Activated T-helper 17 cell treated with anti-CD3 and anti-CD28 coated beads, Interleukin-2, amount 50 U/mL, for 72 hours (primary cell): Measurements from ENCODE around the gene FSTL4. TPM values are rescaled to one million over a fixed set of nuclear protein-coding genes. Genes with fewer than 3 reads are reported as not detected.

Experiments
- ATAC-seq: fragments of 150-1000 bp; cut with Tn5 transposase; replicated peaks from 2 replicates; pipeline ENCODE4 v1.10.0; 2021; ENCODE audit warnings: mild to moderate bottlenecking, moderate library complexity
- H3K27ac Mint-ChIP-seq: one replicate; pipeline ENCODE4 v1.8.0; 2022; ENCODE audit warnings: mixed read lengths
- H3K27me3 Mint-ChIP-seq: one replicate; pipeline ENCODE4 v1.8.0; 2022; ENCODE audit warnings: mixed read lengths
- H3K36me3 Mint-ChIP-seq: one replicate; pipeline ENCODE4 v1.8.0; 2022; ENCODE audit warnings: low read depth, mild to moderate bottlenecking, mixed read lengths
- H3K4me1 Mint-ChIP-seq: one replicate; pipeline ENCODE4 v1.8.0; 2022; ENCODE audit warnings: mixed read lengths
- H3K4me3 Mint-ChIP-seq: one replicate; pipeline ENCODE4 v1.8.0; 2022; ENCODE audit warnings: mild to moderate bottlenecking, mixed read lengths
- H3K9me3 Mint-ChIP-seq: one replicate; pipeline ENCODE4 v1.8.0; 2022; ENCODE audit warnings: mixed read lengths
- total RNA-seq, 2 donors: library from RNA; stranded (reverse); gene quantifications; one replicate each; pipeline ENCODE4 v1.2.3, GENCODE V29; 2022

The FSTL4 gene
- total RNA-seq, 2 donors from 2014 or later: 0.24 TPM; not detected in 1

- Mint-ChIP-seq H3K27ac (no peak overlapping the region), H3K36me3 (no peaks in the 10 kb centered on the region), H3K9me3 (no peaks in the 10 kb centered on the region), H3K4me3 (no peak overlapping the region), H3K4me1 (no peaks in the 10 kb centered on the region), H3K27me3 (peaks cover 33% of the 10 kb centered on the region)
- ATAC-seq: peak; percentile 84
Observed at GRCh38 chr5:133635051-133635450, 22.7 kb upstream of the FSTL4 start.

- Mint-ChIP-seq H3K4me1 (no peaks in the 10 kb centered on the region), H3K27me3 (peaks cover 42% of the 10 kb centered on the region), H3K4me3 (no peak overlapping the region), H3K27ac (no peak overlapping the region), H3K36me3 (no peaks in the 10 kb centered on the region), H3K9me3 (peaks cover 4% of the 10 kb centered on the region)
- ATAC-seq: peak; percentile 99
Observed at GRCh38 chr5:133627180-133627579, 14.8 kb upstream of the FSTL4 start.

- no peak overlapping the region for H3K27ac Mint-ChIP-seq
- peaks cover 4% of the 10 kb centered on the region for H3K9me3 Mint-ChIP-seq
- H3K27me3 Mint-ChIP-seq: peaks cover 39% of the 10 kb centered on the region
- H3K4me3 Mint-ChIP-seq: no peak overlapping the region
- H3K36me3 Mint-ChIP-seq: no peaks in the 10 kb centered on the region
- no peak for ATAC-seq
- no peaks in the 10 kb centered on the region for H3K4me1 Mint-ChIP-seq
Observed at GRCh38 chr5:133624316-133624715, 12.0 kb upstream of the FSTL4 start.

- no peak for ATAC-seq
- Mint-ChIP-seq H3K36me3 (no peaks in the 10 kb centered on the region), H3K27me3 (peaks cover 34% of the 10 kb centered on the region), H3K27ac (no peak overlapping the region), H3K4me1 (peaks cover 10% of the 10 kb centered on the region), H3K4me3 (peak overlapping the region; percentile 25), H3K9me3 (no peaks in the 10 kb centered on the region)
Observed at GRCh38 chr5:133618141-133618540, 5.8 kb upstream of the FSTL4 start.

- H3K27me3 Mint-ChIP-seq: peaks cover 44% of the 10 kb centered on the region
- no peak for ATAC-seq
- no peak overlapping the region for H3K4me3 Mint-ChIP-seq
- no peaks in the 10 kb centered on the region for H3K36me3 Mint-ChIP-seq
- no peaks in the 10 kb centered on the region for H3K9me3 Mint-ChIP-seq
- peaks cover 14% of the 10 kb centered on the region for H3K4me1 Mint-ChIP-seq
- H3K27ac Mint-ChIP-seq: no peak overlapping the region
Observed at GRCh38 chr5:133613743-133614142, 1.4 kb upstream of the FSTL4 start.

GRCh38 chr5:133613184-133613583, 843 bp upstream of the FSTL4 start:
- Mint-ChIP-seq H3K27ac (no peak overlapping the region), H3K9me3 (no peaks in the 10 kb centered on the region), H3K27me3 (peaks cover 46% of the 10 kb centered on the region), H3K36me3 (no peaks in the 10 kb centered on the region), H3K4me1 (peaks cover 11% of the 10 kb centered on the region), H3K4me3 (peak overlapping the region; percentile 72)
- no peak for ATAC-seq

GRCh38 chr5:133611357-133612248, 738 bp downstream of the FSTL4 start:
- H3K9me3 Mint-ChIP-seq: no peaks in the 10 kb centered on the region
- H3K36me3 Mint-ChIP-seq: no peaks in the 10 kb centered on the region
- peaks cover 4% of the 10 kb centered on the region for H3K4me1 Mint-ChIP-seq
- H3K27me3 Mint-ChIP-seq: peaks cover 46% of the 10 kb centered on the region
- no peak overlapping the region for H3K27ac Mint-ChIP-seq
- H3K4me3 Mint-ChIP-seq: peak overlapping the region; percentile 53
- ATAC-seq: peak; percentile 24

- Mint-ChIP-seq H3K9me3 (no peaks in the 10 kb centered on the region), H3K36me3 (no peaks in the 10 kb centered on the region), H3K4me1 (peaks cover 4% of the 10 kb centered on the region), H3K27ac (no peak overlapping the region), H3K27me3 (peaks cover 46% of the 10 kb centered on the region), H3K4me3 (peak overlapping the region; percentile 53)
- peak; percentile 76 for ATAC-seq
Observed at GRCh38 chr5:133610489-133611356, 1.6 kb downstream of the FSTL4 start.

GRCh38 chr5:133607451-133607850, 4.9 kb downstream of the FSTL4 start:
- ATAC-seq: no peak
- Mint-ChIP-seq H3K27me3 (peaks cover 31% of the 10 kb centered on the region), H3K27ac (no peak overlapping the region), H3K36me3 (no peaks in the 10 kb centered on the region), H3K4me3 (no peak overlapping the region), H3K4me1 (no peaks in the 10 kb centered on the region), H3K9me3 (no peaks in the 10 kb centered on the region)

GRCh38 chr5:133606835-133607234, 5.5 kb downstream of the FSTL4 start:
- peaks cover 32% of the 10 kb centered on the region for H3K27me3 Mint-ChIP-seq
- no peaks in the 10 kb centered on the region for H3K36me3 Mint-ChIP-seq
- H3K27ac Mint-ChIP-seq: no peak overlapping the region
- no peak overlapping the region for H3K4me3 Mint-ChIP-seq
- ATAC-seq: no peak
- H3K4me1 Mint-ChIP-seq: no peaks in the 10 kb centered on the region
- no peaks in the 10 kb centered on the region for H3K9me3 Mint-ChIP-seq

GRCh38 chr5:133605323-133605722, 7.0 kb downstream of the FSTL4 start:
- no peaks in the 10 kb centered on the region for H3K36me3 Mint-ChIP-seq
- H3K9me3 Mint-ChIP-seq: no peaks in the 10 kb centered on the region
- no peak overlapping the region for H3K4me3 Mint-ChIP-seq
- peaks cover 26% of the 10 kb centered on the region for H3K27me3 Mint-ChIP-seq
- no peaks in the 10 kb centered on the region for H3K4me1 Mint-ChIP-seq
- no peak for ATAC-seq
- H3K27ac Mint-ChIP-seq: no peak overlapping the region

GRCh38 chr5:133603711-133604110, 8.6 kb downstream of the FSTL4 start:
- H3K27ac Mint-ChIP-seq: no peak overlapping the region
- ATAC-seq: no peak
- no peaks in the 10 kb centered on the region for H3K36me3 Mint-ChIP-seq
- H3K27me3 Mint-ChIP-seq: peaks cover 10% of the 10 kb centered on the region
- no peaks in the 10 kb centered on the region for H3K9me3 Mint-ChIP-seq
- no peaks in the 10 kb centered on the region for H3K4me1 Mint-ChIP-seq
- H3K4me3 Mint-ChIP-seq: no peak overlapping the region

- Mint-ChIP-seq H3K27me3 (peaks cover 9% of the 10 kb centered on the region), H3K36me3 (no peaks in the 10 kb centered on the region)
Observed at GRCh38 chr5:133602835-133603380, 9.4 kb downstream of the FSTL4 start.

GRCh38 chr5:133599600-133599999, 12.7 kb downstream of the FSTL4 start:
- peaks cover 6% of the 10 kb centered on the region for H3K27me3 Mint-ChIP-seq
- no peaks in the 10 kb centered on the region for H3K36me3 Mint-ChIP-seq
- H3K27ac Mint-ChIP-seq: no peak overlapping the region
- H3K9me3 Mint-ChIP-seq: no peaks in the 10 kb centered on the region
- H3K4me1 Mint-ChIP-seq: no peaks in the 10 kb centered on the region
- H3K4me3 Mint-ChIP-seq: no peak overlapping the region
- no peak for ATAC-seq

More at GRCh38 chr5:133602835-133603380, 9.4 kb downstream of the FSTL4 start:
- H3K4me1 Mint-ChIP-seq: no peaks in the 10 kb centered on the region
- no peak overlapping the region for H3K27ac Mint-ChIP-seq
- H3K4me3 Mint-ChIP-seq: no peak overlapping the region
- H3K9me3 Mint-ChIP-seq: no peaks in the 10 kb centered on the region
- ATAC-seq: no peak
